ENCODE results near the gene ASPSCR1. TPM values are rescaled to one million over a fixed set of nuclear protein-coding genes. Genes with fewer than 3 reads are reported as not detected.

Gene ASPSCR1
- total and polyA plus RNA-seq, 2 of the 13 experiments (the other 11 are each of a cell fraction or from before 2014, with no cell fraction given) = 274 to 314 TPM

- TF ChIP-seq HNF1B (CRISPR knock-in tag; IDR thresholded peaks at IDR 0.05) (peak; percentile 70; the same call in 1 of the 2 replicates), ZBTB25 (CRISPR knock-in tag; IDR thresholded peaks at IDR 0.05) (no peak), SALL1 (CRISPR knock-in tag; IDR thresholded peaks at IDR 0.05) (no peak), TRAFD1 (CRISPR knock-in tag; IDR thresholded peaks at IDR 0.05; ENCODE audit: borderline replicate concordance) (no peak), ZFX (CRISPR knock-in tag; IDR thresholded peaks at IDR 0.05; ENCODE audit: low read depth) (no peak), ATF7-NPFF (CRISPR knock-in tag; IDR thresholded peaks at IDR 0.05; ENCODE audit: low read depth) (no peak), EED (CRISPR knock-in tag; IDR thresholded peaks at IDR 0.05) (no peak), ZBED4 (CRISPR knock-in tag; IDR thresholded peaks at IDR 0.05; ENCODE audit: borderline replicate concordance) (no peak), ZNF124 (CRISPR knock-in tag; IDR thresholded peaks at IDR 0.05) (no peak), SNAPC5 (CRISPR knock-in tag; IDR thresholded peaks at IDR 0.05; ENCODE audit: borderline replicate concordance) (0 out of 2 replicates have a peak, but pooled peaks have one; percentile 35), XBP1 (CRISPR knock-in tag; IDR thresholded peaks at IDR 0.05) (no peak), ZBTB34 (CRISPR knock-in tag; IDR thresholded peaks at IDR 0.05) (0 out of 2 replicates have a peak, but pooled peaks have one; percentile 35), CENPBD1 (CRISPR knock-in tag; IDR thresholded peaks at IDR 0.05; ENCODE audit: borderline replicate concordance, low read depth) (no peak), PCBP1 (IDR thresholded peaks at IDR 0.05; ENCODE audit: borderline replicate concordance, low read depth, low read length) (peak; percentile 66; the same call in 1 of the 2 replicates), PLSCR1 (CRISPR knock-in tag; IDR thresholded peaks at IDR 0.05; ENCODE audit: borderline replicate concordance) (no peak), TCF7L2 (IDR thresholded peaks at IDR 0.05; ENCODE audit: low read depth, low read length) (no peak)
These were observed 18.6 kb upstream of the ASPSCR1 start (continued) for GRCh38 chr17:81958633-81959342.
